ENCODE measurements around the gene TPR.
A peak's percentile ranks its signal among the peaks of the same experiment; 100 is the strongest.

The TPR gene

GRCh38 chr1:186286615-186287315 is 88.3 kb downstream of the TPR start:
- H3K4me3 ChIP-seq (ENCODE audit: low read length) = no peak overlapping the region
- TF ChIP-seq, protein P1, sequence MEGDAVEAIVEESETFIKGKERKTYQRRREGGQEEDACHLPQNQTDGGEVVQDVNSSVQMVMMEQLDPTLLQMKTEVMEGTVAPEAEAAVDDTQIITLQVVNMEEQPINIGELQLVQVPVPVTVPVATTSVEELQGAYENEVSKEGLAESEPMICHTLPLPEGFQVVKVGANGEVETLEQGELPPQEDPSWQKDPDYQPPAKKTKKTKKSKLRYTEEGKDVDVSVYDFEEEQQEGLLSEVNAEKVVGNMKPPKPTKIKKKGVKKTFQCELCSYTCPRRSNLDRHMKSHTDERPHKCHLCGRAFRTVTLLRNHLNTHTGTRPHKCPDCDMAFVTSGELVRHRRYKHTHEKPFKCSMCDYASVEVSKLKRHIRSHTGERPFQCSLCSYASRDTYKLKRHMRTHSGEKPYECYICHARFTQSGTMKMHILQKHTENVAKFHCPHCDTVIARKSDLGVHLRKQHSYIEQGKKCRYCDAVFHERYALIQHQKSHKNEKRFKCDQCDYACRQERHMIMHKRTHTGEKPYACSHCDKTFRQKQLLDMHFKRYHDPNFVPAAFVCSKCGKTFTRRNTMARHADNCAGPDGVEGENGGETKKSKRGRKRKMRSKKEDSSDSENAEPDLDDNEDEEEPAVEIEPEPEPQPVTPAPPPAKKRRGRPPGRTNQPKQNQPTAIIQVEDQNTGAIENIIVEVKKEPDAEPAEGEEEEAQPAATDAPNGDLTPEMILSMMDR (conservative IDR thresholded peaks at IDR 0.05; ENCODE audit: low read length) = no peak
- DNase-seq (ENCODE audit: low read depth) = peak; percentile 22

DNA sequence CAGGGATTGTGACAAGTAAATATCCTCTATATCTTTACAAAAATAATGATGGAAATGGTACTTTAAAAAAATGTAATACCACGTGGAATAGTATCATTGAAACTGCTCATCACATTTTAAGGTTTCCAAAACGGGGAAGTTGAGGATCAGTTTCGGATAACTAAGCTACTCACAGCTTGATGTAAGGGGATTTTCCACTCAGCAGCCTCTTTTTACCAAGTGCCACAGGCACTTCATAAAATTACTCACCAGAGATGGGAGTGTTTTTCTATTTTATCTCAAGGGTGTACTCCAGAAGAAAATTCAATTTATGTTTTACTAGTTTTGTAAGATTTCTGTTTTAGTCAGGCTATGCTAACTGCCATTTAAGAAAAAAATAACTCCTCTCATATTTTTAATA is 91.7 kb downstream of the TPR start:
- no peak overlapping the region for H3K4me3 ChIP-seq (ENCODE audit: low read length)
- TF ChIP-seq, protein P1 (conservative IDR thresholded peaks at IDR 0.05; ENCODE audit: low read length) = no peak
- no peak for DNase-seq (ENCODE audit: low read depth)

DNA sequence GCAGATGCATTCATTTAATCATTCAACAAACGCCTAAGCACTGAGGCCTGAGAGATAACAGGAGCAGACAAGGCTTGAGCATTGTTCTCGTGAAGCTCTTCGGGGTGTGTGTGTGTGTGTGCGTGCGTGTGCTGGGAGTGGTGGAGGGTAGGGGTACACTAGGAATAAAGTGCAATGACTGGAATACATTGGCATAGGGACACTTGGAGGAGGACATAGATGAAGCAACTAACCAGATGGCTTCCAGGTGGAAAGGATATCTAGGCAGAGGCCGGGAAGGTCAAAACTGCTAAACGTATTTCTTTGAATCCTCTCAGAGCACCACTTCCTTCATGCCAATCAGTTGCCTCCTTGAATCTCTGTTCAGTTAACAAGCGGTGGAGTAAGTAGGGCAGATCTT is 92.6 kb downstream of the TPR start:
- no peak overlapping the region for H3K4me3 ChIP-seq (ENCODE audit: low read length)
- no peak for DNase-seq (ENCODE audit: low read depth)
- TF ChIP-seq, protein P1 (conservative IDR thresholded peaks at IDR 0.05; ENCODE audit: low read length) = no peak

GRCh38 chr1:186275822-186276221 is 99.2 kb downstream of the TPR start:
- TF ChIP-seq, protein P1 (conservative IDR thresholded peaks at IDR 0.05; ENCODE audit: low read length) = no peak
- no peak overlapping the region for H3K4me3 ChIP-seq (ENCODE audit: low read length)
- peak; percentile 30 for DNase-seq (ENCODE audit: low read depth)

DNA sequence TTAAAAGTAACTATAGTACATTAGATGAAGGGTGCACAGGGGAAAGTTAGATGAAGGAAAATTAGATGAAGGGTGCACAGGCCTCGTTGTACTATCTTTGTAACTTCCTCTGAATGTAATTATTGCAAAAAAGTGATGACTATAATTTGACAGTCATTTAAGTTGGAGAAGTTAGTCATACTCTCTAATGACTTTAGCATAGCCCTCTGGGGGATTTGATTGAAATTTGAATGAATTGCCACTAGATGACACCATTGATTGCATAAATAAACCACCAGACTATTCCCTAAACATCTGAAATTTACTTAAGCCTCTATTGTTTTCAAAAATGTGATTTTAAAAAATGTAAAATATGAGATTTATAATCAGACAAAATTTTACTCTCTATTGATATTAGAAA is 102.6 kb downstream of the TPR start:
- no peak overlapping the region for H3K4me3 ChIP-seq (ENCODE audit: low read length)
- TF ChIP-seq, protein P1 (conservative IDR thresholded peaks at IDR 0.05; ENCODE audit: low read length) = no peak
- DNase-seq (ENCODE audit: low read depth) = peak; percentile 14

- TF ChIP-seq, protein P1 (conservative IDR thresholded peaks at IDR 0.05; ENCODE audit: low read length) = no peak
- no peak overlapping the region for H3K4me3 ChIP-seq (ENCODE audit: low read length)
- DNase-seq (ENCODE audit: low read depth) = no peak
These were observed 104.0 kb downstream of the TPR start for GRCh38 chr1:186271032-186271431.
